NOMO-1 treated with dmso at 0.1 percent for 144 hours (cell line): ENCODE data around the gene PLA1A.

ENCODE experiments used
- DNase-seq: peaks from one replicate; lab custom pipeline; 2025; ENCODE audit not compliant: unreplicated experiment; lab: John Stamatoyannopoulos, UW

PLA1A gene

DNA sequence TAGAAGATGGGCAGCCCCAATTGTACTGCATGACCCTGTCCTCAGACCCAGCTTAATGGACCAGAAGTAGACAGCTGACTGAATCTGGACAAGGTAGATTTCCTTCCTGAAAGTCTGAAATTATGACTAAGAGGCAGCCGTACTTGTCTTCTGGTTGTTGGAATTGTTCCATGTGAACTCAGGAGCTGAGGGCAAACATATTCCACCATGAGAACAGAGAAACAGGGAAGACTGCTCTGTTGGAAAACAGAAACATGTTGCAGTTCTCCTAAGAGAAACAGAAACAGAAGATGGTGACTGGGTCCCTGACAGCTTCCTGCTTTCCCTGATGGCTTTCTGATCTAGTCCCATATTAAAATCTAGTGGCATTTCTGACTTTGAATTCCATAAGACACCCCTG, 38.6 kb downstream of the PLA1A start:
- DNase-seq, result no peak

DNA sequence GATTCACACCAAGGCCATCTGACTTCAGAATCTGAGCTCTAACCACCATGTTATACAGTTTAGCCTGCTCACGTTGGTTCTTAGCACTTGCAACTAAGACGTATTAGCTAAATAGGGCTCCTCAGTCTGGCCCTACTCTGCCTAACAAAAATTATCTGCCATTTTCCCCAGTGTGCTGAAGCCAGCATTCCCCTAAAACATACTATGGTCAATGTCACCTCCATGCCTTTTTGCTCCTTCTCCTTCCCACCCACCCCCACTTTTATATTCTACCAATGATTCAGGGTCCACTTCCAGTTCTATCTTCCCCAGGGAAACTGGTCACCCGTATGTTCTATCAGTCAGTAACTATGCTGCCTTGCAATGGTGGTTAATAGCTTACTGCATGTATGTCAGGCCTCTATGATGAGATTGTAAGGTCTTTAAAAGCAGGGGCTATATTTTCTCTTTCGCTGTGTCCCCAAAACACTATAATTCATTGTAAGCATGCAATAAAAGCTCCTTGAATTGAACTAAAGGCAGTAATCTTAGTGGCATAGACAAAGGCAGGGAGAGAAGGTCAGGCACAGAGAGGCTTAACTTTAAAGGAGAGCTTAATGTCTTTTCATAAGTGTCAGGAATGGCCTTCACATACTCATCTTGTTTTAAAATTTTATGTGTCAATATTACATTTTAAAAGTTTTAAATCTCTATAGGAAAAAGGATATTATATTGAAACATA, 39.4 kb downstream of the PLA1A start:
- DNase-seq, result no peak

DNA sequence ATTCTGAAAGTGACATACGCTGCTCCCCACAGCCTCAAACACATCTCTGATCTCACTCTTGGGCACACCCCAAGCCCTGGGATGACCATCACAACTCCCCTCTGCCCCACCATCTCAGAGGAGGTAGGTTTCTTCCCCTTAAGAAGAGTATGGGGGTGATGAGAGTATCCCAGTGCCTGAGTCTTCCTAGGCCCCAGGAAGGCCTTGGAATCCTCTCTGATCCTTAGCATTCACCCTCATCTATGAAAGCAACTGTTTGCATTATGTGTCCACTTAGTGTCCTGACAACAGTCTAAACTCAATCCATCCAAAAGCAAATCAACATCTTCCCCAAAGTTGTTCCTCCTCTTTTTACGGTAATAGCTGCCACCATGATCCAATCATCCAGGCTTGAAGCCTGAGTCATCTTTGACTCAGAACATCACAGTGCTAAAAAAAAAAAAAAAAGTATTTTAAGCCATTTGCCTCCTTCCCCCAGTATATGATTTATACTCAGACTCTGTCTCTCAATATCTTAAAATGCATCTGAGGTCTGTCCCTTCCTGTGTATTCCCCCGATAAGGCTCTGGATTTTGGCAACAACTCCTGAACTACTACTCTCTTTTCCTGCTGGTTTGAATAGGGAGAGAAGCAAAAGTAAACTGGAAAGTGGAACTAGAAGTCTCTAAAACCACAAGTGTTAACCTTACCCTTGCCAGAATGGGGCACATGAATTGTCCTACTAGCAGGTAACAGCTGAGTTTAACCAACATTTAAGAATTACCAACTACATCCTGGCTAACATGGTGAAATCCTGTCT, 40.2 kb downstream of the PLA1A start:
- DNase-seq, result peak; percentile 31

DNA sequence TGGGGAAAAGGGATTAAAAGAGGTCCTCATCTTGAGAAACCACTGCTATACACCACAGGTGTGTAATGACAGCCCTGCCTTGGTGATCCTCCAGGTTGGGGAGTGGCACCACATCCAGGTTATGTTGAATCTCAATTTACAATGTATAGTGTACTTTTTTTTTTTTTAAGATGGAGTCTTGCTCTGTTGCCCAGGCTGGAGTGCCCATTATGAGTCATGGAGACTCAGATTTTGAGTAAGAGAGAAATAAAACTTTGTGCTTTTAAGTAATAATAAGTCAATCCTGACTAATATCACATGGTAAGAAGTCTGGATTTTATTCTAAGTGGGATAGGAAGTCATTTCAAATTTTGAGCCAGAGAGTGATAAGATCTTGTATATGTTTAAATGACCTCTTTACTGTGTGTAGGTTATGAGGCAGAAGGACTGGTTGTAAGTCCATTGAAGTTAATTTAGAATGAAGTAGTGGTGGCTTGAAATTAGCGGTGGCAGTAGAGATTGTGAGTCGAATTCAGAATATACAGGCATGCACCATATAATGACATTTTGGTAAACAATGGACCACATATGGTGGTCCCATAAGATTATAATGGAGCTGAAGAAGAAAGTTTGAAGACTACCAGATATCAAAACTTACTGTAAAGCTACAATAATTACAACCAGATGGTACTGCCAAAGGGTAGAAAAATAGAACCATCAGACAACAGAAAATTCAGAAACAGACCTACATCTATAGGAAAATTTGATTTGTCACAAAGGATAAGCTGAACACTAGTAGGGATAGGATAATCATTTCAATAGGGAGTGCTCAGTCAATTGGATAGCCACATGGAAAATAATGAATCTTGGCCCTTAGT, 42.0 kb downstream of the PLA1A start:
- DNase-seq, result no peak

GRCh38 chr3:119641416-119641815, 43.7 kb downstream of the PLA1A start:
- no peak for DNase-seq

- no peak for DNase-seq
Measured at GRCh38 chr3:119642746-119643473, 45.2 kb downstream of the PLA1A start.

- DNase-seq, result no peak
Measured at GRCh38 chr3:119643528-119643927, 45.8 kb downstream of the PLA1A start.

GRCh38 chr3:119644481-119644880, 46.8 kb downstream of the PLA1A start:
- no peak for DNase-seq

DNA sequence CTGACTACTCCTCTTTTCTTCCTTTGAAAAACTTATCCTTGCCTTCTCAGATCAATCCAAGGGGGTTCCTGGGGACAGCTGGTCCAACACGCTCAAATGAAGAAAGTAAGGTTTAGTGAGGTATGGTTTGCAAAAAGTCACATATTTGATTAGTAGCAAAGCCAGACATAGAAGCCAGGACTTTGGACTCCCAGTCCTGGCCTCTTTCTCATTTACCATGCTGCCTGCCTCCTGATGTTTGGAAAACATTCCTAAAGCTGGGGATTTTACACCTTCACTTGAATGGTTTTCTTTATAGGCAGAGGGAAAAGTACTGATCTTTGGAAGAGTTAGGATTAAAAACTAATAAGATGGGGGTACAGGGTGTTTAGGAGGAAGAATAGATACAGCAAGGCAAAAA, 48.1 kb downstream of the PLA1A start:
- no peak for DNase-seq

GRCh38 chr3:119647171-119647570, 49.5 kb downstream of the PLA1A start:
- DNase-seq, result no peak

- DNase-seq, result no peak
Measured at GRCh38 chr3:119647843-119648575, 50.3 kb downstream of the PLA1A start.

DNA sequence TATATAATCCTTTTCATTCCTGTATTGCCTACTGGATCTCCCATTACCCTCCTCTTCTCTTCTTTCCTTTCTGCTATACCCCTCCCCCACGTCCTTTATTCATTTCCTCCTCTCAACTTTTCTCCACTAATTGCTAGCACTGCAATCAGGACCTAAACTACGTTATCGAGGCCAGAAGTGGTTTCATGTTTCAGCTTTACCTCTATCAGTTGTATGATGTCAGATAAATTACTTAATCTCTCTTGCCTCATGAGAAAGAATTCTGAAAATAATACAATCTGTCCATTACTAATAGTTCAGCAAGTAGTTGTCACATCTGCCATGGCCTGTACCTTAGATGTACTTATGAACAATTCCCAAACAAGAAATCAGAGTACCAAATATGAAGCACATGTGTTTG, 52.1 kb downstream of the PLA1A start:
- no peak for DNase-seq

GRCh38 chr3:119652306-119653033, 54.8 kb downstream of the PLA1A start:
- DNase-seq, result no peak

DNA sequence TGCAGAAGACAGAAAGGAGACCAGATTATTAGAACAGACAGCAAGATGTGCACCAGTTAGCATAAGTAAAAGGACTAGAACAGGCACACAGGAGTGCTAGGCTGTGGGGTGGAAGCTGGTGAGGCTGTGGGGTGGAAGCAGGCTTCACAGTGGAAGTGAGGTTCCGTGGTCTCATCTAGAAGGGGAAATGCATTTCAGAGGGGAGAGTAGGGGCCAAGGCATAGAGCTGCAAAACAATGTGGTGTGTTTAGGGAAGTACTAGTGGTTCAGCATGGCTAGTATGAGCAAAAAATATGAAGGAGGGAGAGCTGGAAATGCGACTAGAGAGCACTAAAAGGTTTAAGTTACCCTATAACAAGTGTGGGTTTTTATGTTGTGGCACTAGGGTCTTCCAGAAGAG, 56.2 kb downstream of the PLA1A start:
- DNase-seq, result no peak

GRCh38 chr3:119657887-119658702, 60.4 kb downstream of the PLA1A start:
- no peak for DNase-seq

DNA sequence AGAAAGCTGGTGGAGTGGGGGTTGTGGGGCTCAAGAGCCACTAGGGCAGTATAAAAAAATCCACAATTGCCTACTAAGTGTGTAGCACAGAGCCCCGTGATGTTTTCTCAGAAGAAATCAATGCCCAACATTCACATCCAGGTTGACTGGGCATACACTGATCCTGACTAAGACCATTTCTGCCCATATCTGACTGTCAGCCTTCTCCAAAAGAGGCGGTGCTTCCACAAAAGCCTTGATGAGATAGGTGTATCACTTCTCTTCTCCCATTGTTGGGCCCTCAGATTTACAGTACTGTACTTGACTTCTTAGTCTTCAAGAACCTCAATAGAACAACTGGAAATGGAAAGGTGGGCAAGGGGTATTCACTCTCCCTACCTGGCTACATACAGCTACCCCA, 61.3 kb downstream of the PLA1A start:
- DNase-seq, result no peak

DNA sequence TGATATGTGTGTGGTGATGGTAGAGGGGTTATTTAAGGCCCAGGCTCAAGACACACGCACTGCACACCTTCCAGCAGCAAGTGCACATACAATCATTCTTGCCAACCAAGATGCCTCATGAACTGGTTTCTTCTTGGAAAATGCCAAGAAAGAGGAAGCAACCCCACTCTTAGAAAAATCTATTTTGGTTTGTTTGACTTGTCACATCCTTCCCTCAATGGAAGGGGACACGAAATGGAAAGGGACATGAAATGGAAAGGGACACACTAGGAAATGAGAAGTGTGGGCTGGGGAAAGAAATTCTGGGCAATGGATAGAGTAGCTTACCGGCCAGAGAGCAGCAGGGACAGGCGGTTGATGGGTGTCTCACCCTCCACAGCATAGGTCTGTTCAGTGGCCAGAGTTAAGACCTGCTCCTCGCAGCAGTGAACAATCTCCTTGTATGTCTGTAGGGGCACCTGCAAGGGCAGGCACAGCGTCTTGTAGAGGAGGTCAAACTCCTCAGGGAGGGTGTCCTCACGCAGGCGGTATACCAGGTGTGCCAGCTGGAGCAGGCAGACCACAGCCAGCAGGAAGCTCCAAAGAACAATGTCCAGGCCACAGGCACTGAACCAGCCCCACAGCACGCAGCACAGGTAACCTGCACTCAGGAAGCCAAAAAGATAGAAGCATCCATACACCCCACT, 62.1 kb downstream of the PLA1A start:
- no peak for DNase-seq
